ENCODE results near the gene KRTAP4-2. TPM values are rescaled to one million over a fixed set of nuclear protein-coding genes. Genes with fewer than 3 reads are reported as not detected.
"Not testable (repeated sequence)": the region's sequence is repeated elsewhere in the genome, so short reads cannot be mapped to it uniquely, and the experiment has no call there.

KRTAP4-2 gene
- total and polyA plus RNA-seq, 10 of the 15 experiments (the other 5 are each of a cell fraction or from before 2014, with no cell fraction given): not detected

- intact Hi-C loops (cut with micrococcal nuclease; ENCODE audit: unreplicated experiment) (no loop called here), in situ Hi-C loops (cut with MboI) (no loop called here)
- no peak within 1 kb of the TSS for H3K27ac ChIP-seq (ENCODE audit: control insufficient read depth, insufficient read depth)
- H4K20me1 ChIP-seq (ENCODE audit: control insufficient read depth, insufficient read depth): no peaks in the 10 kb centered on the region
- no peak within 1 kb of the TSS for H3K4me3 ChIP-seq
- POLR2A ChIA-PET: no interaction called here
- SMC1A ChIA-PET (ENCODE audit: uncharacterized antibody, unreplicated experiment): no interaction called here
- no peaks in the 10 kb centered on the region for H3K36me3 ChIP-seq (ENCODE audit: control insufficient read depth in 2 of 2, insufficient read depth in 2 of 2, low read length in 1 of 2)
- no peak for TF ChIP-seq RFX5 (IDR thresholded peaks at IDR 0.05; ENCODE audit: low read depth, low read length)
- TF ChIP-seq RELA (IDR thresholded peaks at IDR 0.05; ENCODE audit: borderline replicate concordance, partially characterized antibody): no peak
- TF ChIP-seq, protein P1, sequence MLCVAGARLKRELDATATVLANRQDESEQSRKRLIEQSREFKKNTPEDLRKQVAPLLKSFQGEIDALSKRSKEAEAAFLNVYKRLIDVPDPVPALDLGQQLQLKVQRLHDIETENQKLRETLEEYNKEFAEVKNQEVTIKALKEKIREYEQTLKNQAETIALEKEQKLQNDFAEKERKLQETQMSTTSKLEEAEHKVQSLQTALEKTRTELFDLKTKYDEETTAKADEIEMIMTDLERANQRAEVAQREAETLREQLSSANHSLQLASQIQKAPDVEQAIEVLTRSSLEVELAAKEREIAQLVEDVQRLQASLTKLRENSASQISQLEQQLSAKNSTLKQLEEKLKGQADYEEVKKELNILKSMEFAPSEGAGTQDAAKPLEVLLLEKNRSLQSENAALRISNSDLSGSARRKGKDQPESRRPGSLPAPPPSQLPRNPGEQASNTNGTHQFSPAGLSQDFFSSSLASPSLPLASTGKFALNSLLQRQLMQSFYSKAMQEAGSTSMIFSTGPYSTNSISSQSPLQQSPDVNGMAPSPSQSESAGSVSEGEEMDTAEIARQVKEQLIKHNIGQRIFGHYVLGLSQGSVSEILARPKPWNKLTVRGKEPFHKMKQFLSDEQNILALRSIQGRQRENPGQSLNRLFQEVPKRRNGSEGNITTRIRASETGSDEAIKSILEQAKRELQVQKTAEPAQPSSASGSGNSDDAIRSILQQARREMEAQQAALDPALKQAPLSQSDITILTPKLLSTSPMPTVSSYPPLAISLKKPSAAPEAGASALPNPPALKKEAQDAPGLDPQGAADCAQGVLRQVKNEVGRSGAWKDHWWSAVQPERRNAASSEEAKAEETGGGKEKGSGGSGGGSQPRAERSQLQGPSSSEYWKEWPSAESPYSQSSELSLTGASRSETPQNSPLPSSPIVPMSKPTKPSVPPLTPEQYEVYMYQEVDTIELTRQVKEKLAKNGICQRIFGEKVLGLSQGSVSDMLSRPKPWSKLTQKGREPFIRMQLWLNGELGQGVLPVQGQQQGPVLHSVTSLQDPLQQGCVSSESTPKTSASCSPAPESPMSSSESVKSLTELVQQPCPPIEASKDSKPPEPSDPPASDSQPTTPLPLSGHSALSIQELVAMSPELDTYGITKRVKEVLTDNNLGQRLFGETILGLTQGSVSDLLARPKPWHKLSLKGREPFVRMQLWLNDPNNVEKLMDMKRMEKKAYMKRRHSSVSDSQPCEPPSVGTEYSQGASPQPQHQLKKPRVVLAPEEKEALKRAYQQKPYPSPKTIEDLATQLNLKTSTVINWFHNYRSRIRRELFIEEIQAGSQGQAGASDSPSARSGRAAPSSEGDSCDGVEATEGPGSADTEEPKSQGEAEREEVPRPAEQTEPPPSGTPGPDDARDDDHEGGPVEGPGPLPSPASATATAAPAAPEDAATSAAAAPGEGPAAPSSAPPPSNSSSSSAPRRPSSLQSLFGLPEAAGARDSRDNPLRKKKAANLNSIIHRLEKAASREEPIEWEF (IDR thresholded peaks at IDR 0.05; ENCODE audit: insufficient replicate concordance, low read depth, low read length): no peak
- no peak for TF ChIP-seq PAX8 (IDR thresholded peaks at IDR 0.05)
- no peak for TF ChIP-seq MTA3 (IDR thresholded peaks at IDR 0.05; ENCODE audit: borderline replicate concordance, low read length)
- no peak for TF ChIP-seq E4F1 (IDR thresholded peaks at IDR 0.05; ENCODE audit: borderline replicate concordance, partially characterized antibody)
- RAD21 ChIA-PET (ENCODE audit: unreplicated experiment): no interaction called here
- ATAC-seq: no peak
- no peak for FAIRE-seq
- H3K79me2 ChIP-seq (ENCODE audit: control insufficient read depth, insufficient read depth, low read length): no peaks in the 10 kb centered on the region
- H3K4me1 ChIP-seq (ENCODE audit: control insufficient read depth, insufficient read depth, low read length): no peaks in the 10 kb centered on the region
- 19% methylated on average over 6 of the region's 6 CpGs for WGBS (ENCODE audit: insufficient coverage, insufficient replicate concordance, low lambda C conversion rate, missing lambda C conversion rate)
- DNase-seq (ENCODE audit: low read depth, low spot score): no peak
- CTCF ChIA-PET: no interaction called here
- H3K9me3 ChIP-seq (replicated peaks; ENCODE audit: control insufficient read depth, insufficient read depth, low read length): no peaks in the 10 kb centered on the region; the same call in 1 of the 3 replicates
- no peaks in the 10 kb centered on the region for H3K27me3 ChIP-seq (replicated peaks in 1 of 2; ENCODE audit: control insufficient read depth in 2 of 2, insufficient read depth in 2 of 2, low read length in 1 of 2)
- no peak within 1 kb of the TSS for H3K4me2 ChIP-seq (ENCODE audit: control insufficient read depth, insufficient read depth)
- BruUV-seq (replicated peaks): no TSS peak
- H2AFZ ChIP-seq (ENCODE audit: control insufficient read depth, low read depth, low read length): no peak within 1 kb of the TSS
- no peak within 1 kb of the TSS for H3K9ac ChIP-seq (ENCODE audit: control insufficient read depth, insufficient read depth, low read length)
Measured at GRCh38 chr17:41140360-41141131, 37.5 kb downstream of the KRTAP4-2 start, which contains the start of gene KRTAP4-6. Gene KRTAP4-6 (minus strand): TSS chr17:41140544. CDS start chr17:41140487, 57 bp downstream.

- ATAC-seq; H3K79me2 ChIP-seq (ENCODE audit: control insufficient read depth, insufficient read depth, low read length); CTCF ChIA-PET; BruUV-seq (replicated peaks); intact Hi-C loops (cut with micrococcal nuclease; ENCODE audit: unreplicated experiment); POLR2A ChIA-PET; H3K4me2 ChIP-seq (ENCODE audit: control insufficient read depth, insufficient read depth); H3K27ac ChIP-seq (ENCODE audit: control insufficient read depth, insufficient read depth); SMC1A ChIA-PET (ENCODE audit: uncharacterized antibody, unreplicated experiment); DNase-seq (ENCODE audit: low read depth, low spot score); H3K9me3 ChIP-seq (replicated peaks; ENCODE audit: control insufficient read depth, insufficient read depth, low read length); RAD21 ChIA-PET (ENCODE audit: unreplicated experiment); H3K9ac ChIP-seq (ENCODE audit: control insufficient read depth, insufficient read depth, low read length); in situ Hi-C loops (cut with MboI); H3K27me3 ChIP-seq (replicated peaks in 1 of 2; ENCODE audit: control insufficient read depth in 2 of 2, insufficient read depth in 2 of 2, low read length in 1 of 2); FAIRE-seq; H3K4me3 ChIP-seq; H3K4me1 ChIP-seq (ENCODE audit: control insufficient read depth, insufficient read depth, low read length); H4K20me1 ChIP-seq (ENCODE audit: control insufficient read depth, insufficient read depth); H2AFZ ChIP-seq (ENCODE audit: control insufficient read depth, low read depth, low read length); H3K36me3 ChIP-seq (ENCODE audit: control insufficient read depth in 2 of 2, insufficient read depth in 2 of 2, low read length in 1 of 2): not testable (repeated sequence)
- 14% methylated on average over 12 of the region's 12 CpGs for WGBS (ENCODE audit: insufficient coverage, insufficient replicate concordance, low lambda C conversion rate, missing lambda C conversion rate)
Measured at GRCh38 chr17:41139865-41140264, 38.2 kb downstream of the KRTAP4-2 start.
